ENCODE results near the gene SORD. TPM values are rescaled to one million over a fixed set of nuclear protein-coding genes. Genes with fewer than 3 reads are reported as not detected.
"Not testable (repeated sequence)": the region's sequence is repeated elsewhere in the genome, so short reads cannot be mapped to it uniquely, and the experiment has no call there.

SORD gene
- total RNA-seq, 1 experiment from 2014 or later: 39.1 TPM

DNA sequence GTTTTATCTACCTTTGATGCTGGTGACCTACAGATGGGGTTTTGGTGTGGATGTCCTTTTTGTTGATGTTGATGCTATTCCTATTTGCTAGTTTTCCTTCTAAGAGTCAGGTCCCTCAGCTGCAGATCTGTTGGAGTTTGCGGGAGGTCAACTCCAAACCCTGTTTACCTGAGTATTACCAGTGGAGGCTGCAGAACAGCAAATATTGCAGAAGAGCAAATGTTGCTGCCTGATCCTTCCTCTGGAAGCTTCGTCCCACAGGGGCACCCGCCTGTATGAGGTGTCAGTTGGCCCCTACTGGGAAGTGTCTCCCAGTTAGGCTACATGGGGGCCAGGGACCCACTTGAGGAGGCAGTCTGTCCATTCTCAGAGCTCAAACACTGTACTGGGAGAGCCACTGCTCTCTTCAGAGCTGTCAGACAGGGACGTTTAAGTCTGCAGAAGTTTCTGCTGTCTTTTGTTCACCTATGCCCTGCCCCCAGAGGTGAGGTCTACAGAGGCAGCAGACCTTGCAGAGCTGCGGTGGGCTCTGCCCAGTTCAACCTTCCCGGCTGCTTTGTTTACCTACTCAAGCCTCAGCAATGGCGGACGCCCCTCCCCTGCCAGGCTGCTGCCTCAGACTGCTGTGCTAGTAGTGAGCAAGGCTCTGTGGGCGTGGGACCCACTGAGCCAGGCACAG, 2.6 kb upstream of the SORD start:
- not testable (repeated sequence) for DNase-seq, H3K27me3 ChIP-seq, H3K4me3 ChIP-seq, H3K9me3 ChIP-seq, H3K36me3 ChIP-seq

DNA sequence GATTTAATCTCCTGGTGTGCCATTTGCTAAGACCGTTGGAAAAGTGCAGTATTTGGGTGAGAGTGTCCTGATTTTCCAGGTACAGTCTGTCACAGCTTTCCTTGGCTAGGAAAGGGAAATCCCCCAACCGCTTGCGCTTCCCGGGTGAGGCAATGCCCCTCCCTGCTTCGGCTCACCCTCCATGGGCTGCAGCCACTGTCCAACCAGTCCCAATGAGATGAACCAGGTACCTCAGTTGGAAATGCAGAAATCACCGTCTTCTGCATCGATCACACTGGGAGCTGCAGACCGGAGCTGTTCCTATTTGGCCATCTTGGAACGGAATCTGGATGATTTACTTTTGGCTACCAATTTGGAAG, 2.1 kb upstream of the SORD start:
- not testable (repeated sequence) for H3K27me3 ChIP-seq, H3K36me3 ChIP-seq, H3K9me3 ChIP-seq

DNA sequence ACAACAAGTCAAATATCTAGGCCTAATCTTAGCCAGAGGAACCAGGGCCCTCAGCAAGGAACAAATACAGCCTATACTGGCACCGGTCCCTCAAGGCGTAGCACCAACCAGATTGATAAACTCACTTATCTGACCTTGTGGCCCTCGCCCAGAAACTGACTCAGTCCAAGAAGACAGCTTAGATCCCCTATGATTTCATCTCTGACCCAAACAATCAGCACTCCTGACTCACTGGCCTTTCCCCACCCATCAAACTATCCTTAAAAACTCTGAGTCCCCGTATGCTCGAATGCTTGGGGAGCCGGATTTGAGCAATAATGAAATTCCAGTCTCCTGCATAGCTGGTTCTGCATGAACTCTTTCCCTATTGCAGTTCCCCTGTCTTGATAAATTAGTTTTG, 1.6 kb upstream of the SORD start:
- no peaks in the 10 kb centered on the region for H3K9me3 ChIP-seq

More for the DNA sequence above, 2.1 kb upstream of the SORD start:
- DNase-seq, H3K4me3 ChIP-seq: not testable (repeated sequence)

DNA sequence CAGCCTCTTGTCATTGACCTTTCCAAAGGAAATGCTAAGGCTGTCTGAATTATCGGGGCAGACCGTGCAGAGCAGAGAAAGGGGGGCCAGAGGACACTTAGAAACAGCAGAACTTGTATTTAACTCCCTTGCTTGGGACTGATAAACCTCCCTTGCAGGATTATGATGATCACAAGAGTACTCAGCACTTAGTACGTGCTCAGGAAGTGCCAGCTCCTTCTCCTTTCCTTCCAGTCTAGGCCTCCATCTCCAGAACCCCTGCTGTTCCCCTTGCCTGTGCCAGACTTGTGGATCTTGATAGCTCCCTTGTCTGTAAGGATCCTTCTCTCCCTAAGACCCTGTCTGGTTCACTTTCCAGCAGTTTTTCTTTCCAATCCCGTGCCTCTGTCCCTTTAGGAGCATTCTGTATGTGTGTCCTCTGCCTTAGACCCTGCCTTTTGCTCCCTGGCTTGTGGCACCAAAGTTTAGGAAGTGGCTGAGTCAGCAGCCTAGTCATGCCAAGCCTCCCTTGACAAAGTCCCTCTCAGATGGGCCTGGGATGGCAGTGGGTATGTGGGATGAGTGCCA, 747 bp downstream of the SORD start:
- peak; percentile 77 for DNase-seq
- H3K4me3 ChIP-seq: peak overlapping the region; percentile 73

More for the DNA sequence above, 1.6 kb upstream of the SORD start:
- DNase-seq: peak; percentile 33
- Histone ChIP-seq H3K27me3 (no peaks in the 10 kb centered on the region), H3K36me3 (no peaks in the 10 kb centered on the region), H3K4me3 (no peak overlapping the region)

DNA sequence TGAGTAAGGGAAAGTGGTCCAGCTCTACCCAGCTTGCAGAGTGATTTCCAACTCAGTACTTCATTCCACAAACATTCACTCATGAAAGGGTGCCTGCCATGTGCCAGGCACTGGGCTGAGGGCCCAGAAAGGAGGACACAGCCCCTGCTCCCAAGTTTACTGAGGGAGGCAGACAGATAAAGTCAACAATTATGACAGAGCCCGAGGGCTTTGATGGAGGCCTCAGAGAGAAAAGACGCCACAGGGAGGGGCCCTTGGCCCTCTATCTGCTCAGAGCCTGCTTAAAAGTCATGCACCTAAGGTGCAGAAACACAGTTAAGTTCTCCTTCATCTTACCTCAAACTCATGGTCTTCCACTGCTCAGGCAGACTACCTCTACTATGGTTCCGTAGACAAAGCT, 1.7 kb downstream of the SORD start:
- not testable (repeated sequence) for H3K9me3 ChIP-seq, H3K27me3 ChIP-seq
- Histone ChIP-seq H3K4me3 (peak overlapping the region; percentile 9; the same call in 1 of the 2 replicates), H3K36me3 (peaks cover 24% of the 10 kb centered on the region)
- DNase-seq: peak; percentile 89

More for the DNA sequence above, 747 bp downstream of the SORD start:
- Histone ChIP-seq H3K27me3 (no peaks in the 10 kb centered on the region), H3K36me3 (peaks cover 15% of the 10 kb centered on the region), H3K9me3 (no peaks in the 10 kb centered on the region)

DNA sequence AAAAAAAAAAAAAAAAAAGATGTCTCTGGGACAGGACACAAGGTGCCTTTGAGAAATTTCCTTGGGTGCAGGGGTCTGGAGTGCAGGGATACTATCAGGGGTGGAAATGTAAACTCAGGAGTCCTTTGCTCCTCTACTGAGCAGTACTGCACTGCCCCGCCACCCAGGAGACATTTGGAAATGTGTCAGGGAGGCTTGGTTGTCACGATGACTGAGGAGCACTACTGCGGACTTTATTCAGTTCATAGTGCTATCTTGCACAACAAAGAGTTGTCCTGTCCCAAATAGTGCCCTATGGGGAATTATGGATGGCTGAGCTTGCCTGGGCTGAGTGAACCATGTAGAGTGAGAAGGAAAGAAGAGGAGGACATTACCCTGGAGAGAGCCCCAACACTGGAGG, 2.6 kb downstream of the SORD start:
- H3K36me3 ChIP-seq: peaks cover 30% of the 10 kb centered on the region
- not testable (repeated sequence) for DNase-seq, H3K9me3 ChIP-seq, H3K4me3 ChIP-seq, H3K27me3 ChIP-seq

DNA sequence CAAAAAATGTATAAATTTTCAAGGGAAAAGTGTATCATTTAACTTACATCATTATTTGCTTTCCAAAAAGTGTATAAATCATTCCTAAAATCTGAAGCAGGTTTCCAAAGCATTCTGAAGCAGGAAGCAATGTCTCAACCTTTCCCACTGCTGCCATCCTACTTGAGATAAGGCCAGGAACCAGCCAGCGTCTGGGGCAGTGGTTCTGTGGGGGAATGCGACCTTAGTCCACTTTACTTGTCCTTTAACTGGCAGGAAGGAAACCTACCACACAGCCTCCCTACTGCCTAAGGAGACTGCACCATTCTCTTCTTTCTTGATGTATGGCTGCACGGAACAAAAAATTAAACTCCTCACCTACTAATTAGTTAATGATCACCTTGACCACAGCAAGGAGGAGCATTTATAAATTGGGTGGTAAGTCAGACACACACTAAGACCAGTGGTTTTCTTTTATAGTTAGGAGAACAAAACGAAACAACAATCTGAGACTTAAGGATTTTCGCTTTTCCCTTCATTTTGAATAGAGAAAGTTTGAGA, 3.7 kb downstream of the SORD start:
- Histone ChIP-seq H3K27me3 (no peaks in the 10 kb centered on the region), H3K4me3 (no peak overlapping the region), H3K36me3 (peaks cover 31% of the 10 kb centered on the region), H3K9me3 (no peaks in the 10 kb centered on the region)
- no peak for DNase-seq

DNA sequence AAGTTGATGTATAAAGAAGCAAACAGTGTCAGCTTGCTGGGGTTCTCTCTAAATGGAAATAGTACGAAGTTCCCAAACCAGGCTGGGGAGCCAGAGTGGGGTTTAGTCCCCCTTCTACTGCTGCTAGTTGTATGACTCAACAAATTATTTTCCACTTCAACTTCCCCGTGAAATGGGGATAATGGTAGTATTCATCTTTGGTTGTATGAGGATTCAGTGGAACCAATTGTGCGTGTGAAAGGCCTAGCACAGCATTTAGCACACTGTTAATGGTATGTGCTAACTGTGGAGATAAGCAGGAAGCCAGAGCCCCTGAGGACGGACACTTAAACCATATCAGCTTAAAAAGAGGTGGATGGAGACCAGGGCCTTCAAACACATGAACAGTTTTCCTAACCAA, 4.2 kb downstream of the SORD start:
- DNase-seq: no peak
- H3K27me3 ChIP-seq: no peaks in the 10 kb centered on the region
- H3K4me3 ChIP-seq: no peak overlapping the region
- peaks cover 31% of the 10 kb centered on the region for H3K36me3 ChIP-seq
- no peaks in the 10 kb centered on the region for H3K9me3 ChIP-seq

DNA sequence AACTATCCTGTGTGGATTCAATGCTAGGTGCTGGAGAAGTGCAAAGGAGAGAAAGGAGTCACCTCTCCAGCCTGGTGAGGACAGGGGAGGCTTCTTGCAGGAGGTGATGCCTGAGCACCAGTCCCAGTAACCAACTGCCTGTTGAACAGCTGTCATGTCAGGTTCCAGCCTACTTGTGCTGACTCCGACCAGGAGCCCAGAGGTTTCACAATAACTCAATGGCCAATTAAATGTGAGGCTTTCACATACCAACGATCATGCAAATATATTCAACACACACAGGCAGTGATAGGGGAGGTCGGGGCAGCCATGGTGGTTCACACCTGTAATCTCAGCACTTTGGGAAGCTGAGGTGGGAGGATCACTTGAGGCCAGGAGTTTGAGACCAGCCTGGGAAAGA, 7.7 kb downstream of the SORD start:
- Histone ChIP-seq H3K36me3 (peaks cover 31% of the 10 kb centered on the region), H3K4me3 (no peak overlapping the region), H3K9me3 (no peaks in the 10 kb centered on the region), H3K27me3 (no peaks in the 10 kb centered on the region)
- no peak for DNase-seq

DNA sequence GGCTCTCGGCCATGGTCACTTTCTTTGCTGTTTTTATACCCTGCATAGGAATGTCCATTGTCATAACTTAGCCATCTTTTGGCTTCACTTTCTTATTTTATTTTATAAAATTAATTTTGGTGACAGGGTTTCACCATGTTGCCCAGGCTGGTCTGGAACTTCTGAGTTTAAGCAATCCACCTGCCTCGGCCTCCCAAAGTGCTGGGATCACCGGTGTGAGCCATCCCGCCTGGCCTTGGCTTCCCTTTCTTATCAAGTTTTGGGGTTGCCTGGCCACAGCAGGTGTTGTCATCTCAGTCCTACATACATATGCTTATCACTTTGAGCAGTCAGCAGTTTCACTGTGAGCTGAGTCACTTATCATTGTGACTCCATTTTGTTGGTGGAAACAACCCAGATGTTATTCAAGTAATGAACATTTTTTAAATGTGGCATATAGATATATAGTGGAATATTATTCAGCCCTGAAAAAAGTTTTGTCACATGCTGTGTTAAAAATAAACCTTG, 8.6 kb downstream of the SORD start:
- DNase-seq, H3K4me3 ChIP-seq, H3K27me3 ChIP-seq, H3K9me3 ChIP-seq: not testable (repeated sequence)
- peaks cover 36% of the 10 kb centered on the region for H3K36me3 ChIP-seq

DNA sequence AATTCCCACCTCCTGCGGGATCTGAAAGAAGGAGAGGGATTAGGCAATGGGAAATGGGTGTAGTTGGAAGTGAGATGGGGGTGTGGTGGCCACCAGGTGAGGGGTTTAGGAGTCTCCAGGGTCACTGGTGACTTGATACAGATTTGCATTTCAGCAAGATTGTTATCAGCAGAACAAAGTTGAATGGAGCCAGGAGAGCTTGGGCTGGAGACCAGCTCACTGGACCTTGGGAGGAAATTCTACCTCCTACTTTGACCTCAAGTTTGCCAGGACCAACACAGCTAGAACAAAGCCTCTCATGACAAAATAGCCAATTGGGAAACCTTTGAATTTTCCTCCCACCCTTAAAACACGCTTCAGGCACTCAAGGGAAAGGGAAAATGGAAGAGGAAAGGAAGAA, 9.5 kb downstream of the SORD start:
- DNase-seq, H3K4me3 ChIP-seq, H3K9me3 ChIP-seq, H3K27me3 ChIP-seq: not testable (repeated sequence)
- peaks cover 26% of the 10 kb centered on the region for H3K36me3 ChIP-seq

DNA sequence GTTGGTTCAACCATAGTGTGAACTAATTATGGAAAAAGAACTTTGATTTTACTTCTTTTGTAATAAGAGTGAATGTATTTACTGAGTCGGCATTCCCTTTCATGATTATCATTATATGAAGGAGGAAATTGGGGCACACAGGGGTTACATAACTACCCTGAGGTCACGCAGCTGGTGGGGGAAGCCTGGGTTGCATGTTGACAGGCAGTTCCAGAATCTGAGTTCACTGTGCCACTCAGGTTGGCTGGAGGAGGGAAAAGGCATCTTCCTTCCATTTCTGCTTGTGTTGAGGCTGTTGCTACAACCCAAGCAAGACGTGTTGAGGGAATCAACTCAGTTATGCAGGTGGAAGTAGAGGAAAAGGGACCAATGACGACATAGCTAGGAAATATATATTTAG, 11.1 kb downstream of the SORD start:
- not testable (repeated sequence) for H3K4me3 ChIP-seq, H3K27me3 ChIP-seq, DNase-seq, H3K9me3 ChIP-seq
- peaks cover 18% of the 10 kb centered on the region for H3K36me3 ChIP-seq

DNA sequence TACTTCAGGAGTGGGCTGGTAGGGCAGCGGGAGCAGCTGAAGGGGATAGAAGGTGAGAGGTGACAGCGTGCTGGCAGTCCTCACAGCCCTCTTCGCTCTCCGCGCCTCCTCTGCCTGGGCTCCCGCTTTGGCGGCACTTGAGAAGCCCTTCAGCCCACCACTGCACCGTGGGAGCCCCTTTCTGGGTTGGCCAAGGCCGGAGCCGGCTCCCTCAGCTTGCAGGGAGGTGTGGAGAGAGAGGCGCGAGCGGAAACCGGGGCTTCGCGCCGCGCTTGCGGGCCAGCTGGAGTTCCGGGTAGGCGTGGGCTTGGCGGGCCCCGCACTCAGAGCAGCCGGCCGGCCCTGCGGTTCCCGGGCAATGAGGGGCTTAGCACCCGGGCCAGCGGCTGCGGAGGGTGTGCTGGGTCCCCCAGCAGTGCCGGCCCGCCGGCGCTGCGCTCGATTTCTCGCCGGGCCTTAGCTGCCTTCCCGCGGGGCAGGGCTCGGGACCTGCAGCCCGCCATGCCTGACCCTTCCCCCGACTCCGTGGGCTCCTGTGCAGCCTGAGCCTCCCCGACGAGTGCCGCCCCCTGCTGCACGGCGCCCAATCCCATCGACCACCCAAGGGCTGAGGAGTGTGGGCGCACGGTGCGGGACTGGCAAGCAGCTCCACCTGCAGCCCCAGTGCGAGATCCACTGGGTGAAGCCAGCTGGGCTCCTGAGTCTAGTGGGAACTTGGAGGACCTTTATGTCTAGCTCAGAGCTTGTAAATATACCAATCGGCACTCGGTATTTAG, 11.8 kb downstream of the SORD start:
- not testable (repeated sequence) for H3K4me3 ChIP-seq, H3K9me3 ChIP-seq, H3K27me3 ChIP-seq, DNase-seq
- H3K36me3 ChIP-seq: peaks cover 12% of the 10 kb centered on the region

DNA sequence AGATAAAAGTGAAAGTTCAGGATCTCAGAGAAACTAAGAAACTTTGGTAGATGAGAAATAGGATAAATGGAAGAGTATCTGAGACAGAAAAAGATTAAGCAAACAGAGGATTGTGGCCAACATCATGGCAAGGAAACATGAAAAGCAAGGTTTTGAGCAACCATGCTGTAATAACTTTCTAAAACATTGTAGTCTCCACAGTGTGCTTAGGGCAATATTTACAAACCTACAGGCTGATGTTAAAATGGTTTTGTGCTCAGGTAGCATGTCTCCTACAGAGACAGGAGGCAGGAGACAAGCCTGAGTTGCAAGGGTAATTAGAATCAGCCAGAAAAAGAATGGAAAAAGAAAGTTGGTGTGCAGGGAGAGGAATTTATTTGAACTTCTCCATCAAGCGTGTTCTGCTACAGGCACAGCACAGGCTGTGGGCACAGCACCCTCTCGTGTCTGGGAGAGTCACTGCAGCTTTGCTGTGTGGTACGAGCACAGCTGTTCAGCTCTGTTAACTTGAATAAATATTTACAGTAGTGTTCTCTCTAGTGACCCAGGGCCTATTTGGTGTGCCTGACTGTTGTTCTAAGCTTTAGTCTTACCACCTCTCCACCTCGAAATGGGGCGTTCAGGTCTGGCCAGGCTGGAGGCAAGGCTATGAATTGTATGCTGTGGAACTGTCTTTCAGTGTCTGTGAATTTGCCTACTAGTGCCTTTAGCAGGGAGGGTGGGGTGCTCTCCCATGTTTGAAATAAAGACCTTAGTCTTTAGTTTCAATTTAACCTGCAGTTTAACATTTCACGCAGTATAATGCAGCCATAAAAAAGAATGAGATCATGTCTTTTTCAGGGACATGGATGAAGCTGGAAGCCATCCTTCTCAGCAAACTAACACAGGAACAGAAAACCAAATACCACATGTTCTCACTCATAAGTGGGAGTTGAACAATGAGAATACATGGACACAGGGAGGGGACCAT, 14.1 kb downstream of the SORD start:
- not testable (repeated sequence) for H3K27me3 ChIP-seq, H3K9me3 ChIP-seq, H3K36me3 ChIP-seq, H3K4me3 ChIP-seq
- DNase-seq: peak; percentile 62

DNA sequence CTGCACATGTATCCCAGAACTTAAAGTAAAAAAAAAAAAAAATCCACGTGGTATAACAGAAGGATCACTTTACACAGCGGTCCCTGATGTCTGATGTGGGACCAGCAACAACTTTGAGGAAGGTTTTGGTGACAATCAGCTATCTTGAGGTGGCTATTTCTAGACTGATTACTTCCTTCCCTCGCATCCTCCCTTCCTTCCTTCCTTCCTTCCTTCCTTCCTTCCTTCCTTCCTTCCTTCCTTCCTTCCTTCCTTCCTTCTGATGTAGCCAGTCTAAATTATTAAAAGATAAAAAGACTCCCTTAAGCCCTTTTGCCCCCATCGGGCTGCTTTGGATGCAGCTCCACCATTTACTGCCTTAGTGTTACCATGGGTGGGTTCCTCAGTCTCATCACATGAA, 14.9 kb downstream of the SORD start:
- no peak for DNase-seq
- Histone ChIP-seq H3K9me3 (no peaks in the 10 kb centered on the region), H3K27me3 (no peaks in the 10 kb centered on the region), H3K36me3 (peaks cover 5% of the 10 kb centered on the region), H3K4me3 (no peak overlapping the region)

DNA sequence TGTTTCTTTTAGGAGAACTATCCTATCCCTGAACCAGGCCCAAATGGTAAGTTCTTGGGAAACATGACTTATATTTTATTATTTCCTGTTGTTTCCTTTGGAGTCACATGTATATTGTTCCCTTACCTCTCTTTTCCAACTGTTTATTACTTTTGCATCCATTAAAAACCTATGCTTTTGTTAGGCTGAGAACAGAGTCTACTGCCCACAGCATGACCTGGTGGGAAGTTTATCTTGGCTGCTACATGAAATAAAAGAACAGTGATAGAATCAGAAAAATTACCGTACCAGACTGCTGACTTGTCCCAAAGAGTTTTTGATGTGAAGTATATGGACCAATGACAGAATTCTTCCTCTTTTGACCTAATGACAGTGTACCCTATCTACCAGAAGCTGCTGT, 17.4 kb downstream of the SORD start:
- not testable (repeated sequence) for H3K9me3 ChIP-seq, H3K36me3 ChIP-seq, H3K4me3 ChIP-seq, DNase-seq, H3K27me3 ChIP-seq
